Measurements from ENCODE around the gene EPG5.

Gene EPG5

DNA sequence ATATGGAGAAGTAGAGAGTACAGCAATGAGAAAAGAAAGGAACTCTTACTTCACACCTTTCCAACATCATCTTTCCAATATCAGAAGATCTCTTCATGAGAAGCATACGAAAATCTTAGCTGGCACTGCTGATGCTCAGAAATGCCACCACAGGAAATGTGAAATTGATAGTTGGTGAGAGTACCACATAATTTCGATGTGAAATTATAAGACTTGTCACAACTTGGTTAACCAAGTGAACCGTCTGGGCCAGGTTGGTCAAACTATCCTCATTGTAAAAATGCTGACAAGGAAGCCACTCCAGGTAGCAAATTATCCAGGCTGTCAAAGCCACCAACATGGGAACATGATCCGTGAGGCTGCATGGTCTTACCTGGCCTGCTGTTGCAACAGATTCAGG lies 66.5 kb downstream of the EPG5 start:
- no peaks in the 10 kb centered on the region for H3K4me1 ChIP-seq (ENCODE audit: control insufficient read depth, insufficient read depth, low read length)
- no peaks in the 10 kb centered on the region for H3K9me3 ChIP-seq (ENCODE audit: control insufficient read depth, insufficient read depth, low read length)
- H3K9ac ChIP-seq (ENCODE audit: low read depth, low read length), result no peak overlapping the region
- H3K27me3 ChIP-seq (ENCODE audit: control insufficient read depth, insufficient read depth, low read length), result no peaks in the 10 kb centered on the region
- no peaks in the 10 kb centered on the region for H3K36me3 ChIP-seq (ENCODE audit: control insufficient read depth, insufficient read depth, low read length)
- no peak overlapping the region for H3K4me3 ChIP-seq (ENCODE audit: low read depth, low read length)

DNA sequence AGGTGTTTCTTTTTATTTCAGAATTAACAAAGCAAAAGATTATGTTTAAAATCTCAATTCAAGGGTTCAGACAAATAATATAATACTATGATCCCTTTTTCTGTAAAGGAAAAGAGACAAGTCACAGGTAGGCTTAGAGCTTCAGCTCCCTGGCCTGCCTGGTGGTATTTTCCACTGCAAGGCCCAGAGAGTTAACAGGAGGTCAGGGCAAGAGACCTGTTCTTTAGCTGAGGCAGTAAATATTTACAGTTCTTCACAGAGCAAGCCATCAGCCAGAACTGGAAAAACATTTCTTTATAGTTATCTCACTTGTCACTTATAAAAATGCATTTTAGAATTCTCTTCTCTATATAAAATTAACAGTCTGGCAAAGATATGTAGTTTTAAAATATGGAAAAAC lies 70.1 kb downstream of the EPG5 start:
- H3K4me3 ChIP-seq (ENCODE audit: low read depth, low read length), result no peak overlapping the region
- no peak overlapping the region for H3K9ac ChIP-seq (ENCODE audit: low read depth, low read length)
- H3K4me1 ChIP-seq (ENCODE audit: control insufficient read depth, insufficient read depth, low read length), result no peaks in the 10 kb centered on the region
- no peaks in the 10 kb centered on the region for H3K27me3 ChIP-seq (ENCODE audit: control insufficient read depth, insufficient read depth, low read length)
- no peaks in the 10 kb centered on the region for H3K9me3 ChIP-seq (ENCODE audit: control insufficient read depth, insufficient read depth, low read length)
- no peaks in the 10 kb centered on the region for H3K36me3 ChIP-seq (ENCODE audit: control insufficient read depth, insufficient read depth, low read length)

DNA sequence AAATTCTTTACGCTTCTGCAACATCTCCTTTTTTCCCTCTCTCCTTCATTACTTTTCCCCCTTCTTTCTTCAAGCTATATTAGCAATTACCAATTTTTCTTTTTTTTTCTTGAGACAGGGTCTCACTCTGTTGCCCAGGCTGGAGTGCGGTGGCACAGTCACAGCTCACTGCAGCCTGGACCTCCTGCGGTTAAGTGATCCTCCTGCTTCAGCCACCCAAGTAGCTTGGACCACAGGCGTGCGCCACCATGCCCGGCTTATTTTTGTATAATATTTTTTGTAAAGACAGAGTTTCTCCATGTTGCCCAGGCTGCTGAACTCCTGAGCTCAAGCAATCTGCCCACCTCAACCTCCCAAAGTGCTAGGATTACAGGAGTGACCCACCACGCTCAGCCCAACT lies 70.7 kb downstream of the EPG5 start:
- Histone ChIP-seq H3K4me1 (ENCODE audit: control insufficient read depth, insufficient read depth, low read length) (no peaks in the 10 kb centered on the region), H3K9me3 (ENCODE audit: control insufficient read depth, insufficient read depth, low read length) (no peaks in the 10 kb centered on the region), H3K9ac (ENCODE audit: low read depth, low read length) (no peak overlapping the region), H3K4me3 (ENCODE audit: low read depth, low read length) (no peak overlapping the region), H3K27me3 (ENCODE audit: control insufficient read depth, insufficient read depth, low read length) (no peaks in the 10 kb centered on the region), H3K36me3 (ENCODE audit: control insufficient read depth, insufficient read depth, low read length) (no peaks in the 10 kb centered on the region)

DNA sequence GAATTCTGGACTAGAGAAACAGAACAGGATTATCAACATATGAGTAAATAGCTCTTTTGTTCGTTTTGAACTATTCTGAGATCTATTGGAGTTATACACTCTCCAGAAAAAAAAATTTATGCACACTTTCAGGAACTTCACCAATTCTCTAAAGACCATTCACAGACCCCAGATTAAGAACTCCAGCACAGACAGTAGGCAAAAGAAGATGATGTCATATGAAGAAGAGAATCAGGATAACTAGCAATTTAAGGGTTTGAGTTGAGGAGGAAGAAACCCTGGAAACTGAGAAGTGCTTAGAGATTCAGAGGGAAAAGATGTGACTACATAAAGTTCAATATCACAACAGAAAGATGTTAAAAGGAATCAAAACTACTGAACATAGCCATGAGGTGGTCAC lies 71.8 kb downstream of the EPG5 start:
- no peak overlapping the region for H3K9ac ChIP-seq (ENCODE audit: low read depth, low read length)
- no peak overlapping the region for H3K4me3 ChIP-seq (ENCODE audit: low read depth, low read length)
- H3K36me3 ChIP-seq (ENCODE audit: control insufficient read depth, insufficient read depth, low read length), result no peaks in the 10 kb centered on the region
- no peaks in the 10 kb centered on the region for H3K27me3 ChIP-seq (ENCODE audit: control insufficient read depth, insufficient read depth, low read length)
- H3K4me1 ChIP-seq (ENCODE audit: control insufficient read depth, insufficient read depth, low read length), result no peaks in the 10 kb centered on the region
- no peaks in the 10 kb centered on the region for H3K9me3 ChIP-seq (ENCODE audit: control insufficient read depth, insufficient read depth, low read length)

DNA sequence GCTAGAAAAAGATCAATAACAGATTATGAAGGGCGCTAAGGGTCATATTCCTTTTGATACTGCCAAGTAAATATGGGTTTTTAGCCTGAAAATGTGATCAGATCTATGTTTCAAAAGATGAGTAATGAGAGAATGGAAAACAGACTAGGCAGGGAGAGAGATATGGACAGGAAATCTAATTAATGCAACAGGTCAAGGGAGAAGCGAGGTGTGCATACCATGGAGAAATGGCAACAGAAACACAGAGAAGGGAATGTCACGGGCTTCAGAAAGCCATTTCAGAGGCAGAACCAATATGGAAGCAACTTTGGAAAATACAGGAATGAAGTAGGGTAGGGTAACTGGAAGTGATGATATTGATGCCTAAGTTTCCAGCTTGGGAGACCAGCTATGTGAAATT lies 72.3 kb downstream of the EPG5 start:
- Histone ChIP-seq H3K4me3 (ENCODE audit: low read depth, low read length) (no peak overlapping the region), H3K4me1 (ENCODE audit: control insufficient read depth, insufficient read depth, low read length) (no peaks in the 10 kb centered on the region), H3K36me3 (ENCODE audit: control insufficient read depth, insufficient read depth, low read length) (no peaks in the 10 kb centered on the region)

DNA sequence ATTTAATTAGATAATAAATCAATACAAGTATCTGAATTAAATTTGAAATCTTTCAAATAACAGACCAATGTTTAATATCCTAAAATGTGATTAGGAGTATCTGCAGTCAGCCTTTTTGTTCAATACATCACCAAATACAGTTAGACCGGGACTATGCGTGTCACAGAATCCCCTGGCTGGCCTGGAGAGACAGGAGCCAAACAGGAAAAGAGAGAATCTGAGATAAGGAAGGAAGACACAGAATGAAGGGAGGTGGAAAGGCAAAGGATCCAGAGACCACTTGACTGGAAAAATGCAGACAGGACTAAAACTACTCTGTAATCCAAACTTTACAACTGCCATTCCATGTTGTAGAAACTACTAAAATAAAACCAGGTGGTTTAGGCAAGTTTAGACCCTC lies 75.3 kb downstream of the EPG5 start:
- Histone ChIP-seq H3K4me1 (ENCODE audit: control insufficient read depth, insufficient read depth, low read length) (no peaks in the 10 kb centered on the region), H3K4me3 (ENCODE audit: low read depth, low read length) (no peak overlapping the region), H3K27me3 (ENCODE audit: control insufficient read depth, insufficient read depth, low read length) (no peaks in the 10 kb centered on the region), H3K36me3 (ENCODE audit: control insufficient read depth, insufficient read depth, low read length) (no peaks in the 10 kb centered on the region), H3K9me3 (ENCODE audit: control insufficient read depth, insufficient read depth, low read length) (no peaks in the 10 kb centered on the region), H3K9ac (ENCODE audit: low read depth, low read length) (no peak overlapping the region)

More for the DNA sequence above, 72.3 kb downstream of the EPG5 start:
- Histone ChIP-seq H3K27me3 (ENCODE audit: control insufficient read depth, insufficient read depth, low read length) (no peaks in the 10 kb centered on the region), H3K9ac (ENCODE audit: low read depth, low read length) (no peak overlapping the region), H3K9me3 (ENCODE audit: control insufficient read depth, insufficient read depth, low read length) (no peaks in the 10 kb centered on the region)

DNA sequence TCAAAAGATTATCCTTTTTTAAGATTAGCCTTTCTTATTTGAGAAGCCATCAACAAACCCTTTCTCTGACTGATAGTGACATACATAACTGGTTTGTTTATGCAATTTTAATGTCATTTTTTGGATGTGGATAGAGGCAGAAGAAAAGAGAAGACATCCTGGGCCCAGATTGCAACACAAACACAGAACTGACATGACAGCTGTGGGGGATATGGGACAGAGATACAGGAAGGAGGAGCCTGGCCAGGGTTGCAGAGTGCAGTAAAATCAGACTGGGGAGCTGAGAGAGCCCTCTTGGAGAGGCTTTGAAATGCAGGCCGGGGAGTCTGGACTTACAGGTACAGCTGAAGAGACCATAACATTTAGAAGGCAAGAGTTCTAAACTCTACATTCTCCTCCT lies 76.5 kb downstream of the EPG5 start:
- H3K9me3 ChIP-seq (ENCODE audit: control insufficient read depth, insufficient read depth, low read length), result no peaks in the 10 kb centered on the region
- no peak overlapping the region for H3K4me3 ChIP-seq (ENCODE audit: low read depth, low read length)
- H3K36me3 ChIP-seq (ENCODE audit: control insufficient read depth, insufficient read depth, low read length), result no peaks in the 10 kb centered on the region
- no peaks in the 10 kb centered on the region for H3K4me1 ChIP-seq (ENCODE audit: control insufficient read depth, insufficient read depth, low read length)
- no peaks in the 10 kb centered on the region for H3K27me3 ChIP-seq (ENCODE audit: control insufficient read depth, insufficient read depth, low read length)
- no peak overlapping the region for H3K9ac ChIP-seq (ENCODE audit: low read depth, low read length)

DNA sequence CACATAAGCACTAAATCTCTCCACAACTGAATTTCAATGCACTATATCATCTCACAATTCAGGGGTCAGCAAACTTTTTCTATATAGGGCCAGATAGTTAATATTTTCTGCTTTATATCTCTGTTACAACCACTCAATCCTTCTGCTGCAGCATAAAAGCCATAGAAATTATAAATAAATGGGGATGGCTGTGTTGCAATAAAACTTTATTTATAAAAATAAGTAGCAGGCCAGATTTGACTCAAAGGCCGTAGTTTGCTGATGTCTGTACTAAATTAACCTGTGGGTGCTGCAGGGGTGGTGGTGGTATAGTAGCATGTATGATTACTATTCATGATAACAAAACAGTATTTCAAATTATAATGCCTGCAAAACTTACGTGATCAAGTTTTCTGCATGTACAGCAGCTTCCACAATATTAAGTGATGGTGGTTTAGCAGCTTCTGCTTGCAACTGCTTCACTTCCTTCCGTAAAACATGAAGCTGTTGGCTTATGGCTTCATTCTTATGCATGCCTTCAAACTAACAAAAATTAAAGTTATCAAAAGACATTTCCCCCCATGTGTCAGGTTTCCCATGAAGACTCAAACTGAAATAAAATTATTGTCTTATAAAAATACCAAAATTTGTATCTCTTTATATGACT lies 77.6 kb downstream of the EPG5 start:
- Histone ChIP-seq H3K4me3 (ENCODE audit: low read depth, low read length) (no peak overlapping the region), H3K9me3 (ENCODE audit: control insufficient read depth, insufficient read depth, low read length) (no peaks in the 10 kb centered on the region), H3K4me1 (ENCODE audit: control insufficient read depth, insufficient read depth, low read length) (no peaks in the 10 kb centered on the region), H3K9ac (ENCODE audit: low read depth, low read length) (no peak overlapping the region), H3K27me3 (ENCODE audit: control insufficient read depth, insufficient read depth, low read length) (no peaks in the 10 kb centered on the region), H3K36me3 (ENCODE audit: control insufficient read depth, insufficient read depth, low read length) (no peaks in the 10 kb centered on the region)

DNA sequence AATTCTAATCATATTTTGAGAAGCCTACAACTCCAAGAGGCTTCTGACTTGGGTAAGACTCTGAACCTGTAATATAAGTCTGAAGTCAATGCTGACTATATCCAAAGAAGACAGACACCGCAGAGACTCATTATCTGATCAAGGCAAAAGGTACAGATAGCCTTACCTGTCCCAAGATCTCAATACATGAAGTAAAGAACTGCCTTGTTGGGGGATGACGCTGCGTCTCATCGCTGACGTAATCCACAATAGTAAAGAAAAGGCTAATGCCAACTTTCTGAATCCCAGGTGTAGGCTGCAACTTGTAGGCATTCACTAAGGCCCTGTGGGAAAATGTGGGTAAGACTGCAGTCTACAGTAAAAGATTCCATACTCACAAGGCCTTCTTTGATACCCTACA lies 79.5 kb downstream of the EPG5 start:
- Histone ChIP-seq H3K27me3 (ENCODE audit: control insufficient read depth, insufficient read depth, low read length) (no peaks in the 10 kb centered on the region), H3K9me3 (ENCODE audit: control insufficient read depth, insufficient read depth, low read length) (no peaks in the 10 kb centered on the region), H3K36me3 (ENCODE audit: control insufficient read depth, insufficient read depth, low read length) (no peaks in the 10 kb centered on the region), H3K9ac (ENCODE audit: low read depth, low read length) (no peak overlapping the region), H3K4me1 (ENCODE audit: control insufficient read depth, insufficient read depth, low read length) (no peaks in the 10 kb centered on the region), H3K4me3 (ENCODE audit: low read depth, low read length) (no peak overlapping the region)

DNA sequence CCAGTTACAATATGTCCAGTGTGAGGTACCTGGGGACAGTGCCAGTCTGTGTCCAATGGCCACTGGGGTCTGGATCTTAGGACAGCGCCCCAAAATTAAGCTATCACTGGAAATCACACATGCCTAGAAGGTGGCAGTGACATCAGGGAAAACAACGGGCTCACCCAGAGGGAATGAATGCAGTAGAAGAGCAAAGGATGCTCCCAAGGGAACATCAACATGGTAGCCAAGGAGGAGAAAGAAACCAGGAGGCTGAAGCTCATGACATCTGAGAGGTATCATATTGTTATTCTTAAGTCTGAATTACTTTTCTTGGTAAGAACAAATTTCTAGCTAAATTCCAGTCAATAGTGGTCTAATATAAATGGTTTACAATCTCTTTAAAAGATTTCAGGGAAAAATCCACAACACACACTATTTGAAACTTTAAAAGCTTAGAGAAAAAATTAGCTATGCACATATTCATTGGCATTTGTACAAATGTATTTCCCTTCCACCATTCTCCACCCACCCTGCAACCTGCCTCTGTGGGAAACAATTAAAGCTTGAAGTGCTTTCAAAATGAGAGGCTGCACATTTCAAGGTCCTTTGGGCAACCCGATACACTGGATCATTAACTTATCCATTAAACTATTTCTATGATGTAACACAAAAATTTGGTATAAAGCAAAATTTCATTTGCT lies 86.1 kb downstream of the EPG5 start:
- no peaks in the 10 kb centered on the region for H3K9me3 ChIP-seq (ENCODE audit: control insufficient read depth, insufficient read depth, low read length)
- no peaks in the 10 kb centered on the region for H3K4me1 ChIP-seq (ENCODE audit: control insufficient read depth, insufficient read depth, low read length)
- H3K9ac ChIP-seq (ENCODE audit: low read depth, low read length), result no peak overlapping the region
- H3K4me3 ChIP-seq (ENCODE audit: low read depth, low read length), result no peak overlapping the region
- no peaks in the 10 kb centered on the region for H3K27me3 ChIP-seq (ENCODE audit: control insufficient read depth, insufficient read depth, low read length)
- H3K36me3 ChIP-seq (ENCODE audit: control insufficient read depth, insufficient read depth, low read length), result no peaks in the 10 kb centered on the region

DNA sequence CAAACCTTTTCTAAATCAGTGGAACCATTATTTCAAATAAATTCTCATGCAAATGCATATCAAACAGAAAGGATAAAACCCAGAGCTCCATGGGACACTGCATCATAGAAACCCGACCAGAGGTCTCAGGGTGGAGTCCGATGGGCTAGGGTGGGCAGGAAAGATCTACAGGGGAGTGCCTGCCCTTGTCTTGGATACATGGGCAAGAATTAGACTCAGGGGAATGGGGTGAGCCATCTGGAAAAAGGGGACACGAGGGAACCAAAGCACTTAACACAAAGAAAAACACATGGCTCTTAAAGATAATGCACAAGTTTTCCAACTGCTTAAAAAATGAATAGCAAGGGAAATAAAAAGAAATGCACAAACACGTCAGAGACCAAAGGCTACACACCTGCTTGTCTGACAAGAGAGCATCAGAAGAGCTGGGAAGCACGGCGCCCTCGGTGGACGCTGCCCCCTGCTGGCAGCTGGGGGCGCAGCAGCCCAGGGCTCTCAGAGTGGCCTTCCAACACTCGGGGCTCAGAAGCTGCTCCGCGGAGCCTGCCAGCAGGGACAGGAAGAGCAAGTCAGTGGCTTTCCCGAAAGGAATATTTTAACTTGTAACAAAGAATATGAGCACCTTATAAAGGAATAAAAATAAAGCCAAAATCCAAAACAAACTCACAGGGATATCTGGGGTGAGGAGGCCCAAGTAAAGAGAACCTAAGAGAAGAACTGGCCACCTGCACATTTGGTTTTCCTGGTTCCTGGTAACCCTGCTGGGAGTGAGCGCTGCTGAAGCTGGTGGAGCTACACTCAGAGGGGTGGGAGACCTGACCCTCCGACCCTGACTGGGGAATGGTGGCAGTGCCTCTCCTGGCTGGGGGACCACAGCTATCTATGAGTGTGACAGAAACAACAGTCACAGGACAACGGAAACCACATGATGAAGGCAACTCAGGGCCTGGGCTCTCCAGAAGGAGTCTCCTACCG lies 87.2 kb downstream of the EPG5 start:
- no peak overlapping the region for H3K4me3 ChIP-seq (ENCODE audit: low read depth, low read length)
- H3K4me1 ChIP-seq (ENCODE audit: control insufficient read depth, insufficient read depth, low read length), result no peaks in the 10 kb centered on the region
- no peaks in the 10 kb centered on the region for H3K27me3 ChIP-seq (ENCODE audit: control insufficient read depth, insufficient read depth, low read length)
- no peak overlapping the region for H3K9ac ChIP-seq (ENCODE audit: low read depth, low read length)
- H3K36me3 ChIP-seq (ENCODE audit: control insufficient read depth, insufficient read depth, low read length), result no peaks in the 10 kb centered on the region
- no peaks in the 10 kb centered on the region for H3K9me3 ChIP-seq (ENCODE audit: control insufficient read depth, insufficient read depth, low read length)
